GM23338 (cell line): ENCODE data around the gene TMEM125. TPM values are rescaled to one million over a fixed set of nuclear protein-coding genes. Genes with fewer than 3 reads are reported as not detected.

Experiments used
- ATAC-seq: fragments of 200-7000 bp; cut with Tn5 transposase; 3 replicates; pipeline ENCODE4 v1.9.1; 2020
- DNase-seq: peaks from one replicate; pipeline ENCODE4 v3.0.0-alpha.2; 2015; ENCODE audit warnings: low spot score
- H2AFZ ChIP-seq: fragments of 200-600 bp; sonication (generic); 2 replicates; pipeline ENCODE4 v1.8.0; 2016; ENCODE audit warnings: antibody characterized with exemption, mild to moderate bottlenecking, moderate library complexity
- H3F3A ChIP-seq: fragments of 200-600 bp; sonication (generic); replicated peaks from 2 replicates; pipeline ENCODE4 v1.8.0; 2017; ENCODE audit warnings: antibody characterized with exemption, mixed run types, low read depth
- H3K27ac ChIP-seq: fragments of 200-600 bp; sonication (generic); 2 replicates; pipeline ENCODE4 v1.6.1; 2016; ENCODE audit warnings: low read depth
- H3K27me3 ChIP-seq: fragments of 200-600 bp; sonication (generic); 2 replicates; pipeline ENCODE4 v1.8.0; 2016; ENCODE audit warnings: mild to moderate bottlenecking, mixed run types, moderate library complexity; ENCODE audit not compliant: insufficient read depth
- H3K36me3 ChIP-seq: fragments of 200-600 bp; sonication (generic); 2 replicates; pipeline ENCODE4 v1.8.0; 2016; ENCODE audit warnings: mild to moderate bottlenecking; ENCODE audit not compliant: insufficient read depth
- H3K4me1 ChIP-seq: fragments of 200-600 bp; sonication (generic); 2 replicates; pipeline ENCODE4 v1.8.0; 2016; ENCODE audit warnings: mild to moderate bottlenecking, moderate library complexity; ENCODE audit not compliant: insufficient read depth
- H3K4me2 ChIP-seq: fragments of 200-600 bp; sonication (generic); 2 replicates; pipeline ENCODE4 v1.7.1; 2017; ENCODE audit warnings: mixed run types
- H3K4me3 ChIP-seq: fragments of 200-600 bp; sonication (generic); 2 replicates; pipeline ENCODE4 v1.6.1; 2016; ENCODE audit warnings: mixed run types
- H3K79me2 ChIP-seq: fragments of 200-600 bp; sonication (generic); replicated peaks from 2 replicates; pipeline ENCODE4 v1.8.0; 2017; ENCODE audit warnings: mild to moderate bottlenecking; ENCODE audit not compliant: insufficient read depth
- H3K9me2 ChIP-seq: fragments of 200-600 bp; sonication (generic); 2 replicates; pipeline ENCODE4 v1.8.0; 2017; ENCODE audit not compliant: insufficient read depth
- H4K20me1 ChIP-seq: fragments of 200-600 bp; sonication (generic); replicated peaks from 2 replicates; pipeline ENCODE4 v1.8.0; 2017; ENCODE audit warnings: mild to moderate bottlenecking; ENCODE audit not compliant: insufficient read depth
- H3K27ac Mint-ChIP-seq: 2 replicates; pipeline ENCODE4 v1.8.0; 2020; ENCODE audit warnings: inconsistent platforms, mild to moderate bottlenecking, moderate library complexity, mixed read lengths
- H3K27me3 Mint-ChIP-seq: 3 replicates; pipeline ENCODE4 v1.8.0; 2022; ENCODE audit warnings: low read depth, mild to moderate bottlenecking, moderate library complexity, mixed read lengths, inconsistent platforms; ENCODE audit not compliant: insufficient read depth, poor library complexity
- H3K36me3 Mint-ChIP-seq: 3 replicates; pipeline ENCODE4 v1.8.0; 2021; ENCODE audit warnings: low read depth, mild to moderate bottlenecking, inconsistent platforms, moderate library complexity, mixed read lengths
- H3K4me1 Mint-ChIP-seq: 3 replicates; pipeline ENCODE4 v1.8.0; 2020; ENCODE audit warnings: mild to moderate bottlenecking, inconsistent platforms, mixed read lengths
- H3K4me3 Mint-ChIP-seq: 3 replicates; pipeline ENCODE4 v1.8.0; 2021; ENCODE audit warnings: moderate library complexity, mild to moderate bottlenecking, inconsistent platforms, mixed read lengths
- H3K9me3 Mint-ChIP-seq: 3 replicates; pipeline ENCODE4 v1.8.0; 2020; ENCODE audit warnings: moderate library complexity, mild to moderate bottlenecking, inconsistent platforms, mixed read lengths
- CREB1 ChIP-seq: fragments of 250-450 bp; sonication (Bioruptor Pico); IDR thresholded peaks from 2 replicates; pipeline ENCODE4 v1.5.0; 2020; ENCODE audit warnings: low read depth, mild to moderate bottlenecking, moderate library complexity
- CTCF ChIP-seq, 2 experiments: fragments of 200-600 bp in 1 of 2; sonication (generic) in 1 of 2; conservative IDR thresholded peaks; 2 replicates each; pipeline versions ENCODE4 v1.5.1 to v1.6.1; 2016 to 2017; ENCODE audit warnings: antibody characterized with exemption in 2 of 2, low read depth in 2 of 2, mild to moderate bottlenecking in 2 of 2, moderate library complexity in 1 of 2
- EZH2 ChIP-seq: fragments of 200-600 bp; sonication (generic); IDR thresholded peaks from one replicate; pipeline ENCODE4 v1.8.0; 2017; ENCODE audit warnings: antibody characterized with exemption, mild to moderate bottlenecking, low read depth; ENCODE audit not compliant: unreplicated experiment
- JUNB ChIP-seq: IDR thresholded peaks from one replicate; pipeline ENCODE4 v1.6.1; 2016; ENCODE audit warnings: antibody characterized with exemption; ENCODE audit not compliant: unreplicated experiment
- POLR2AphosphoS5 ChIP-seq: IDR thresholded peaks from 2 replicates; pipeline ENCODE4 v1.6.1; 2016; ENCODE audit warnings: antibody characterized with exemption, low read depth
- ZNF331 ChIP-seq: fragments of 250-450 bp; sonication (Bioruptor Pico); IDR thresholded peaks from 2 replicates; pipeline ENCODE4 v1.5.0; 2020; ENCODE audit warnings: low read depth, mild to moderate bottlenecking, moderate library complexity
- ZNF462 ChIP-seq: fragments of 250-450 bp; sonication (Bioruptor Pico); IDR thresholded peaks from 2 replicates; pipeline ENCODE4 v1.5.0; 2020; ENCODE audit warnings: mild to moderate bottlenecking, moderate library complexity
- polyA plus RNA-seq: library from polyadenylated mRNA; unstranded; fragments of >200 nt; fragmentation: Nextera tagmentation; extraction: Ambion mirVana; gene quantifications from 2 replicates; pipeline ENCODE4 v1.2.1, GENCODE V29; 2016
- total RNA-seq: library from RNA; depleted of rRNA; stranded (reverse); fragments of >200 nt; shearing (Covaris generic); gene quantifications from 2 replicates; pipeline ENCODE4 v1.2.3, GENCODE V29; 2014
- TF ChIP-seq, protein P1 (sequence below): IDR thresholded peaks from 2 replicates; pipeline ENCODE4 v1.6.1; 2016; ENCODE audit warnings: antibody characterized with exemption

TMEM125 gene
- total and polyA plus RNA-seq, 2 experiments from 2014 or later, result 16.8 to 39.3 TPM

- Mint-ChIP-seq H3K27me3 (peaks cover 8% of the 10 kb centered on the region), H3K27ac (no peak overlapping the region), H3K4me3 (no peak overlapping the region), H3K4me1 (no peaks in the 10 kb centered on the region; the same call in 2 of the 3 replicates), H3K9me3 (peaks cover 51% of the 10 kb centered on the region), H3K36me3 (peaks cover 17% of the 10 kb centered on the region)
- Histone ChIP-seq H3F3A (no peaks in the 10 kb centered on the region), H3K27me3 (no peaks in the 10 kb centered on the region), H3K79me2 (no peaks in the 10 kb centered on the region), H3K27ac (no peak overlapping the region), H3K4me2 (no peak overlapping the region), H3K4me1 (no peaks in the 10 kb centered on the region), H3K36me3 (no peaks in the 10 kb centered on the region), H3K9me2 (peaks cover 4% of the 10 kb centered on the region; the same call in 1 of the 2 replicates), H3K4me3 (no peak overlapping the region), H4K20me1 (no peaks in the 10 kb centered on the region), H2AFZ (no peak overlapping the region)
- no peak for ATAC-seq
- no peak for DNase-seq
- TF ChIP-seq POLR2AphosphoS5, result no peak
- no peak for TF ChIP-seq ZNF462 (CRISPR knock-in tag)
- TF ChIP-seq CREB1 (CRISPR knock-in tag), result no peak
Observed at GRCh38 chr1:43243299-43243698, 26.5 kb upstream of the TMEM125 start.

- H3K4me3 ChIP-seq, result no peak overlapping the region
- H3K36me3 Mint-ChIP-seq, result peaks cover 14% of the 10 kb centered on the region; the same call in 2 of the 3 replicates
- H3K27ac ChIP-seq, result no peak overlapping the region
- H3K36me3 ChIP-seq, result no peaks in the 10 kb centered on the region; the same call in 1 of the 2 replicates
- H3K9me3 Mint-ChIP-seq, result peaks cover 74% of the 10 kb centered on the region
- no peaks in the 10 kb centered on the region for H3K4me1 ChIP-seq
- no peaks in the 10 kb centered on the region for H3K27me3 ChIP-seq
- peaks cover 4% of the 10 kb centered on the region; the same call in 1 of the 2 replicates for H3K9me2 ChIP-seq
- H2AFZ ChIP-seq, result no peak overlapping the region
- no peaks in the 10 kb centered on the region for H4K20me1 ChIP-seq
- no peaks in the 10 kb centered on the region for H3K4me1 Mint-ChIP-seq
- peaks cover 8% of the 10 kb centered on the region for H3K27me3 Mint-ChIP-seq
- TF ChIP-seq POLR2AphosphoS5, result no peak
- no peak for TF ChIP-seq EZH2
- TF ChIP-seq JUNB, result no peak
- TF ChIP-seq ZNF331 (CRISPR knock-in tag), result no peak
- TF ChIP-seq CTCF (conservative IDR thresholded peaks at IDR 0.05; ENCODE audit: low read depth in 2 of 2), result no peak
- TF ChIP-seq, protein P1, sequence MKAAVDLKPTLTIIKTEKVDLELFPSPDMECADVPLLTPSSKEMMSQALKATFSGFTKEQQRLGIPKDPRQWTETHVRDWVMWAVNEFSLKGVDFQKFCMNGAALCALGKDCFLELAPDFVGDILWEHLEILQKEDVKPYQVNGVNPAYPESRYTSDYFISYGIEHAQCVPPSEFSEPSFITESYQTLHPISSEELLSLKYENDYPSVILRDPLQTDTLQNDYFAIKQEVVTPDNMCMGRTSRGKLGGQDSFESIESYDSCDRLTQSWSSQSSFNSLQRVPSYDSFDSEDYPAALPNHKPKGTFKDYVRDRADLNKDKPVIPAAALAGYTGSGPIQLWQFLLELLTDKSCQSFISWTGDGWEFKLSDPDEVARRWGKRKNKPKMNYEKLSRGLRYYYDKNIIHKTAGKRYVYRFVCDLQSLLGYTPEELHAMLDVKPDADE, result no peak
- ATAC-seq (no peak), DNase-seq (no peak)
- no peak overlapping the region for H3K4me3 Mint-ChIP-seq
- no peaks in the 10 kb centered on the region for H3K79me2 ChIP-seq
- no peaks in the 10 kb centered on the region for H3F3A ChIP-seq
- H3K27ac Mint-ChIP-seq, result no peak overlapping the region
- H3K4me2 ChIP-seq, result no peak overlapping the region
Observed at GRCh38 chr1:43246466-43247213, 23.1 kb upstream of the TMEM125 start.
